ENCODE measurements around the gene GJC1. TPM values are rescaled to one million over a fixed set of nuclear protein-coding genes. Genes with fewer than 3 reads are reported as not detected.

The GJC1 gene
- total RNA-seq (2021; ENCODE audit: unreplicated experiment) (89.4 TPM), Bru-seq, nascent RNA (percentile 91 among the genes with signal in this experiment), BruChase-seq, experiment 1, labeled RNA remaining after a 2-hour chase (percentile 97 among the genes with signal in this experiment), BruChase-seq, experiment 2, labeled RNA remaining after a 6-hour chase (percentile 97 among the genes with signal in this experiment)
- 33.6 TPM for polyA plus RNA-seq (2012; ENCODE audit: insufficient read length)
- long read RNA-seq, full-length matches to known transcripts = 120 of 146 reads
- long read RNA-seq, partial matches to known transcripts = 1 of 146 reads
- long read RNA-seq, other reads (novel, unspliced or antisense) = 25 of 146 reads

DNA sequence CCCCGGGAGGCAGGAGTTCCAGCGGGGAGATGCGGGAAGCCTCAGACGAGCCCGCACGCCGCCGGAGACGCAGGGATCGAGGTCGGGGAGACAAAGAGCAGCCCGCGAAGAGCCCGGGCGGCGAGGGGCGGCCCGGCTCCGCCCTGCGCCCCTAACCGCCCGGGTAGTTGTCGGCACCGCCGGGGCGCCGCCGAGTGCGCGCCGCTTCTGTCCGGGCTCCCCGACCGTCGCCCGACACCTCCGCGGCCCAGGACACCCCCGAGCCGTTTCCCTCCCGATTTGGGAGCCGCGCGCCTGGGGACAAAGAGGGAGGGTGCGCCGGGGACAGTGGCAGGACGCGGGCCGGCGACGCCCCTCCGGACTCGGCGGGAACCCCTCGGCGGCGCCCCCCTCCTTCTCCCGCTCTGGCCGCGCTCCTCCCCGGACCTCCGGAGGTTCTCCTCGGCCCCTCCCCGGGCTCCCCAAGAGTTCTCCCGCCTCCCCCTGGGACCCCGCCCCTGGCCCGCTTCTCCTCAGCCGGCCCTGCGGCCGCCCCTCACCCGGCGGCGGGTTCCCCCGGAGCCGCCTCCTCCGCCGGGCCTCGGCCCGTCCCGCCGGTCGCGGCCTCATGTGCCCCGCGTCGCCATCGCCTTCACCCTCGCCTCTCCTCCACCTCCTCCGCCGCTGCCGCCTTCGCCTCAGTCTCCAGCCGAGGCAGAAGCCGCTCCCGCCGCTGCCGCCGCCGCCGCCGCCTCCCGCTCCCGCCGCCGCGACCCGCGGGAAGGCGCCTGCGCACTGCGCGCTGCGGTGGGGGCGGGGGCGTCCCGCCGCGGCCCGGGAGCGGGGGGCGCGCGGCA is at the start of gene GJC1:
TSS of gene GJC1 (minus strand) at position 765 of the 836 bp plus-strand sequence. CDS start 24,470 bp downstream, outside the sequence.
- no TSS peak for BruUV-seq (replicated peaks)
- intact Hi-C loops (cut with micrococcal nuclease; ENCODE audit: unreplicated experiment) = no loop called here
- TF ChIP-seq TCF7L2 (IDR thresholded peaks at IDR 0.05; ENCODE audit: low read depth, low read length) (no peak), SIN3A (IDR thresholded peaks at IDR 0.05; ENCODE audit: borderline replicate concordance, insufficient read depth, low read depth, low read length) (0 out of 2 replicates have a peak, but pooled peaks have one; percentile 46)
- TF ChIP-seq, protein P1, sequence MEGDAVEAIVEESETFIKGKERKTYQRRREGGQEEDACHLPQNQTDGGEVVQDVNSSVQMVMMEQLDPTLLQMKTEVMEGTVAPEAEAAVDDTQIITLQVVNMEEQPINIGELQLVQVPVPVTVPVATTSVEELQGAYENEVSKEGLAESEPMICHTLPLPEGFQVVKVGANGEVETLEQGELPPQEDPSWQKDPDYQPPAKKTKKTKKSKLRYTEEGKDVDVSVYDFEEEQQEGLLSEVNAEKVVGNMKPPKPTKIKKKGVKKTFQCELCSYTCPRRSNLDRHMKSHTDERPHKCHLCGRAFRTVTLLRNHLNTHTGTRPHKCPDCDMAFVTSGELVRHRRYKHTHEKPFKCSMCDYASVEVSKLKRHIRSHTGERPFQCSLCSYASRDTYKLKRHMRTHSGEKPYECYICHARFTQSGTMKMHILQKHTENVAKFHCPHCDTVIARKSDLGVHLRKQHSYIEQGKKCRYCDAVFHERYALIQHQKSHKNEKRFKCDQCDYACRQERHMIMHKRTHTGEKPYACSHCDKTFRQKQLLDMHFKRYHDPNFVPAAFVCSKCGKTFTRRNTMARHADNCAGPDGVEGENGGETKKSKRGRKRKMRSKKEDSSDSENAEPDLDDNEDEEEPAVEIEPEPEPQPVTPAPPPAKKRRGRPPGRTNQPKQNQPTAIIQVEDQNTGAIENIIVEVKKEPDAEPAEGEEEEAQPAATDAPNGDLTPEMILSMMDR (IDR thresholded peaks at IDR 0.05) = no peak
- H3K4me1 ChIP-seq (ENCODE audit: control insufficient read depth, insufficient read depth, low read length) = peaks cover 8% of the 10 kb centered on the region
- in situ Hi-C loops (cut with HindIII; ENCODE audit: low pct_unique_long_range_greater_than_20kb, low sequenced_read_pairs) = no loop called here
- H3K36me3 ChIP-seq (ENCODE audit: control insufficient read depth, insufficient read depth, low read length) = no peaks in the 10 kb centered on the region; the same call in 1 of the 2 replicates
- peak within 1 kb of the TSS; percentile 82 to 83 for H3K4me3 ChIP-seq (ENCODE audit: low read depth in 2 of 2, low read length in 2 of 2)
- H3K27ac ChIP-seq (ENCODE audit: low read length) = peak within 1 kb of the TSS; percentile 97
- POLR2A ChIA-PET = interaction anchor here (0.6 kb wide), 1 partner anchor 20 kb away, joined by 3 read pairs; no protein-coding TSS in a partner anchor
- CTCF ChIA-PET = no interaction called here
- no peak for DNase-seq (ENCODE audit: low read depth, low spot score)
- peak; percentile 81 for ATAC-seq
- no peaks in the 10 kb centered on the region for H3K27me3 ChIP-seq (ENCODE audit: control insufficient read depth, insufficient read depth, low read length)
- no peaks in the 10 kb centered on the region for H3K9me3 ChIP-seq (ENCODE audit: control insufficient read depth, insufficient read depth, low read depth, low read length)

DNA sequence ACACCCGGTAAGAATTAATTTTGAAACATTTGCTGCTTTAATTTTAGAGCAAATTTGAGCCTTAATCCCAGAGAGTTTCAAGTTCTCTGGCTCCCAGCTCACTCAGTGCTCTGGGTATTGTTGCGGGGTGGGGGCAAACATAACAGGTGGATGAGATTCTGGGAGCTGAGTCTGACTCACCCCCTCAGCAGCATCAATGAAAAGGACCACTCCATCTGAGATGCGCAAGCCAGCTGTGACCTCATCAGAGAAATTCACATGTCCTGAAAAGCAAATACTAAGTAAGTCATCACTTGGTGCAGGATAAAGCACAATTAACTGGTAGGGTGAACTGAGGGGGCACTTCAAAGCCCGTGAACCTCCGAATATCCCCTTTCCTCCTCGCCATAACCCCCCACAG is 49.3 kb upstream of the GJC1 start:
- Histone ChIP-seq H3K27me3 (ENCODE audit: control insufficient read depth, insufficient read depth, low read length) (no peaks in the 10 kb centered on the region), H3K9me3 (ENCODE audit: control insufficient read depth, insufficient read depth, low read depth, low read length) (no peaks in the 10 kb centered on the region), H3K36me3 (ENCODE audit: control insufficient read depth, insufficient read depth, low read length) (peaks cover 25% of the 10 kb centered on the region), H3K27ac (ENCODE audit: low read length) (no peak overlapping the region), H3K4me1 (ENCODE audit: control insufficient read depth, insufficient read depth, low read length) (no peaks in the 10 kb centered on the region), H3K4me3 (ENCODE audit: low read depth in 2 of 2, low read length in 2 of 2) (no peak overlapping the region)
- TF ChIP-seq, protein P2, sequence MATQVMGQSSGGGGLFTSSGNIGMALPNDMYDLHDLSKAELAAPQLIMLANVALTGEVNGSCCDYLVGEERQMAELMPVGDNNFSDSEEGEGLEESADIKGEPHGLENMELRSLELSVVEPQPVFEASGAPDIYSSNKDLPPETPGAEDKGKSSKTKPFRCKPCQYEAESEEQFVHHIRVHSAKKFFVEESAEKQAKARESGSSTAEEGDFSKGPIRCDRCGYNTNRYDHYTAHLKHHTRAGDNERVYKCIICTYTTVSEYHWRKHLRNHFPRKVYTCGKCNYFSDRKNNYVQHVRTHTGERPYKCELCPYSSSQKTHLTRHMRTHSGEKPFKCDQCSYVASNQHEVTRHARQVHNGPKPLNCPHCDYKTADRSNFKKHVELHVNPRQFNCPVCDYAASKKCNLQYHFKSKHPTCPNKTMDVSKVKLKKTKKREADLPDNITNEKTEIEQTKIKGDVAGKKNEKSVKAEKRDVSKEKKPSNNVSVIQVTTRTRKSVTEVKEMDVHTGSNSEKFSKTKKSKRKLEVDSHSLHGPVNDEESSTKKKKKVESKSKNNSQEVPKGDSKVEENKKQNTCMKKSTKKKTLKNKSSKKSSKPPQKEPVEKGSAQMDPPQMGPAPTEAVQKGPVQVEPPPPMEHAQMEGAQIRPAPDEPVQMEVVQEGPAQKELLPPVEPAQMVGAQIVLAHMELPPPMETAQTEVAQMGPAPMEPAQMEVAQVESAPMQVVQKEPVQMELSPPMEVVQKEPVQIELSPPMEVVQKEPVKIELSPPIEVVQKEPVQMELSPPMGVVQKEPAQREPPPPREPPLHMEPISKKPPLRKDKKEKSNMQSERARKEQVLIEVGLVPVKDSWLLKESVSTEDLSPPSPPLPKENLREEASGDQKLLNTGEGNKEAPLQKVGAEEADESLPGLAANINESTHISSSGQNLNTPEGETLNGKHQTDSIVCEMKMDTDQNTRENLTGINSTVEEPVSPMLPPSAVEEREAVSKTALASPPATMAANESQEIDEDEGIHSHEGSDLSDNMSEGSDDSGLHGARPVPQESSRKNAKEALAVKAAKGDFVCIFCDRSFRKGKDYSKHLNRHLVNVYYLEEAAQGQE (IDR thresholded peaks at IDR 0.05; ENCODE audit: insufficient read depth in 1 of 2, low read depth in 2 of 2, low read length in 1 of 2) = no peak
- TF ChIP-seq TCF7L2 (IDR thresholded peaks at IDR 0.05; ENCODE audit: low read depth, low read length) (no peak), POLR2AphosphoS5 (IDR thresholded peaks at IDR 0.05; ENCODE audit: low read depth, low read length) (no peak), SIN3A (IDR thresholded peaks at IDR 0.05; ENCODE audit: borderline replicate concordance, insufficient read depth, low read depth, low read length) (no peak)
- TF ChIP-seq, protein P1 (IDR thresholded peaks at IDR 0.05) = no peak
- no TSS peak for BruUV-seq (replicated peaks)
- ATAC-seq (no peak), DNase-seq (ENCODE audit: low read depth, low spot score) (no peak)
- in situ Hi-C loops (cut with HindIII; ENCODE audit: low pct_unique_long_range_greater_than_20kb, low sequenced_read_pairs) = no loop called here
- POLR2A ChIA-PET = no interaction called here
- CTCF ChIA-PET = no interaction called here
- intact Hi-C loops (cut with micrococcal nuclease; ENCODE audit: unreplicated experiment) = no loop called here

All from Panc1 (cell line).